ENCODE measurements around the gene C1QL2.

DNA sequence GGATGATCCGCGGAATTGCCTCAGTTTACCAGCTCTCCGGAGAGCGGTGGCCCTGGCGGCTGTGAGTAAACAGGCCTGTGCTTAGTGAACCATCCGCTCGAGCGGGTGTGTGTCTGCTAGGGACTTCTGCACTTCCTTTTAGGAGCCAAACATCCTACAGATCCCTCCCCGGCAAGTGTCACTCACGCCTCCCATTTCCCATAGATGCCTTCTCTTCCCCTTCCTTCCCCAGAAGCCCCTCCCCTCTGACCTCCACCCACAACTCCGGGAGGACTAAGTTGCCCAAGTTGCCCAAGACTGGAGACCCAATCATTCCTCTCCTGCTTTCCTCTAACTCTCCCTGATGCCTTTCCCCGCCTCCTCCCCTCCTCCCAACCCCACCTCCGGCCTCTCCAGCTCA is 2.9 kb downstream of the C1QL2 start:
- no peak for TF ChIP-seq CTCF (IDR thresholded peaks at IDR 0.05; ENCODE audit: insufficient read depth, low read length)
- no peak for TF ChIP-seq POLR2AphosphoS5 (IDR thresholded peaks at IDR 0.05; ENCODE audit: low read depth)

All from HL-60 (cell line).